ENCODE results near the gene ARPC3. TPM values are rescaled to one million over a fixed set of nuclear protein-coding genes. Genes with fewer than 3 reads are reported as not detected.
A peak's percentile ranks its signal among the peaks of the same experiment; 100 is the strongest.
"Not testable (repeated sequence)": the region's sequence is repeated elsewhere in the genome, so short reads cannot be mapped to it uniquely, and the experiment has no call there.

Gene ARPC3
- total RNA-seq, 4 donors from 2014 or later, result 169 to 516 (median 218) TPM

DNA sequence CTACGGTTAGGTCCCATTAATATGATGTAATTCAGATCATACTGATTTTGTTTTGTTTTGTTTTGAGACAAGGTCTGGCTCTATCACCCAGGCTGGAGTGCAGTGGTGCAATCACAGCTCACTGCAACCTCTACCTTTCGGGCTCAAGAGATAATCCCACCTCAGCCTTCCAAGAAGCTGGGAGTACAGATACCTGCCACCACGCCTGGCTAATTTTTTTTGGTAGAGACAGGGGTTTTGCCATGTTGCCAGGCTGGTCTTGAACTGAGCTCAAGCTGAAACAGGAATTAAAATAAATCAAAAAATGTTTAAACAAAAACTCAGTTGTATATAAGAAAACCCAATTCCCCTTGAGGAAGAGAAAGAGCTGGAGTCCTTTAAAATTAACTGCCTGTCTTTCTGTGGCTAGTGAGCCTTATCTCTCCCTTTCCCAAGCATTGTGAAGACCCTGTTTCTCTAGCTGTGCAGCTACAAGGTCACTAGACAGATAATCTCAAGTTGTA is 28.9 kb downstream of the ARPC3 start:
- no peak overlapping the region for H3K4me3 ChIP-seq (replicated peaks in 1 of 3)
- no peaks in the 10 kb centered on the region for H3K9me3 ChIP-seq
- no peak overlapping the region for H3K27ac ChIP-seq
- H3K4me1 ChIP-seq, result no peaks in the 10 kb centered on the region
- H3K36me3 ChIP-seq, result no peaks in the 10 kb centered on the region
- no peak for TF ChIP-seq POLR2A (IDR thresholded peaks at IDR 0.05)
- TF ChIP-seq, protein P1, sequence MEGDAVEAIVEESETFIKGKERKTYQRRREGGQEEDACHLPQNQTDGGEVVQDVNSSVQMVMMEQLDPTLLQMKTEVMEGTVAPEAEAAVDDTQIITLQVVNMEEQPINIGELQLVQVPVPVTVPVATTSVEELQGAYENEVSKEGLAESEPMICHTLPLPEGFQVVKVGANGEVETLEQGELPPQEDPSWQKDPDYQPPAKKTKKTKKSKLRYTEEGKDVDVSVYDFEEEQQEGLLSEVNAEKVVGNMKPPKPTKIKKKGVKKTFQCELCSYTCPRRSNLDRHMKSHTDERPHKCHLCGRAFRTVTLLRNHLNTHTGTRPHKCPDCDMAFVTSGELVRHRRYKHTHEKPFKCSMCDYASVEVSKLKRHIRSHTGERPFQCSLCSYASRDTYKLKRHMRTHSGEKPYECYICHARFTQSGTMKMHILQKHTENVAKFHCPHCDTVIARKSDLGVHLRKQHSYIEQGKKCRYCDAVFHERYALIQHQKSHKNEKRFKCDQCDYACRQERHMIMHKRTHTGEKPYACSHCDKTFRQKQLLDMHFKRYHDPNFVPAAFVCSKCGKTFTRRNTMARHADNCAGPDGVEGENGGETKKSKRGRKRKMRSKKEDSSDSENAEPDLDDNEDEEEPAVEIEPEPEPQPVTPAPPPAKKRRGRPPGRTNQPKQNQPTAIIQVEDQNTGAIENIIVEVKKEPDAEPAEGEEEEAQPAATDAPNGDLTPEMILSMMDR (IDR thresholded peaks at IDR 0.05), result no peak
- intact Hi-C loops (cut with DNase I), result no loop called here
- 61 to 69% methylated on average over 3 of the region's 3 CpGs for WGBS, 2 donors
- no peak for DNase-seq
- H3K27me3 ChIP-seq, result no peaks in the 10 kb centered on the region

DNA sequence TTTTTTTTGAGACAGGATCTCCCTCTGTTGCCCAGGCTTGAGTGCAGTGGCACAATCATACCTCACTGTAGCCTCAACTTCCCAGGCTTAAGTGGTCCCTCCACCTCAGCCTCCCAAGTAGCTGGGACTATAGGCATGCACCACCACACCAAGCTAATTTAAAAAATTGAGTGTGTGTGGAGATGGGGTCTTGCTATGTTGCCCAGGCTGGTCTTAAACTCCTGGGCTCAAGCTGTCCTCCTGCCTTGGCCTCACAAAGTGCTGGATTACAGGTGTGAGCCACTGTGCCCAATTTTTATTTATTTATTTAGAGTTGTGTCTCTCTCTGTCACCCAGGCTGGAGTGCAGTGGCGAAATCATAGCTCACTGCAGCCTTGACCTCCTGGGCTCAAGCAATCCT is 29.5 kb downstream of the ARPC3 start:
- 92 to 100% methylated on average over 1 of the region's 1 CpG for WGBS, 2 donors
- H3K27me3 ChIP-seq; H3K36me3 ChIP-seq; intact Hi-C loops (cut with DNase I); H3K4me1 ChIP-seq; H3K4me3 ChIP-seq (replicated peaks in 1 of 3); H3K27ac ChIP-seq; H3K9me3 ChIP-seq; DNase-seq: not testable (repeated sequence)

DNA sequence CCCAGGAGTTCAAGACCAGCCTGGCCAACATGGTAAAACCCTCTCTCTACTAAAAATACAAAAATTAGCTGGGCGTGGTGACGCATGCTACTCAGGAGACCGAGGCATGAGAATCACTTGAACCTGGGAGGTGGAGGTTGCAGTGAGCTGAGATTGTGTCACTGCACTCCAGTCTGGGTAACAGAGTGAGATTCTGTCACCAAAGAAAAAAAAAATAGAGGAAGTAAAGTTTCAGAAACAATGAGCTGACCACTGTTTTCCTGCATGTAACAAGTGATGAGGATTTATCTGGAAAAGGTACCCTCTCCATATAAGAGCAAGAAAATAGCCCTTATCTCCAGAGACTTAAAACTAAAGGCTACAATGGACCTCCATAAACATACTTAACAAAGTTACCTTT is 33.0 kb downstream of the ARPC3 start:
- H3K27me3 ChIP-seq; intact Hi-C loops (cut with DNase I); DNase-seq; H3K36me3 ChIP-seq; H3K4me3 ChIP-seq (replicated peaks in 1 of 3); H3K9me3 ChIP-seq; H3K4me1 ChIP-seq; H3K27ac ChIP-seq: not testable (repeated sequence)
- 46 to 53% methylated on average over 3 of the region's 3 CpGs for WGBS, 2 donors

DNA sequence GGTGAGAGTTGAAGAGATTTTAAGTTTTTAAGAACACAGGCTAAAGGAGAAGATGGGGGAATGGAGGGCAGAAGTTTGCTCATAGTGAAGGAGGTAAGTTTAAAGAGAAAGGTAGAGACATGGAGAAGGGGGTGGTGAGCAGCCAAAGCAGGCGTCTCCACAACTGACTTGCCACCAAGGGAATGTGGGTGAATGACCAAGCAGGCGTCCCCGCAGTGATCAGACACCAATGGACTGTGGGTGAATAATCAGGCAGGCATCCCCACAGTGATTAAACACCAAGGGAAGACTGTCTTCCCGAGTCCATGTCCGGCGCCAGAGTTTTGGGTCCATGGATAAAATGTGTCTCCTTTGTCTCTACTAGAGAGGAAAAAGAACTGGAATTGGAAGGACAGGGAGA is 40.1 kb downstream of the ARPC3 start:
- H3K4me3 ChIP-seq (replicated peaks in 1 of 3); H3K27ac ChIP-seq; DNase-seq; intact Hi-C loops (cut with DNase I); H3K4me1 ChIP-seq; H3K9me3 ChIP-seq; H3K36me3 ChIP-seq; H3K27me3 ChIP-seq: not testable (repeated sequence)
- 91 to 93% methylated on average over 6 of the region's 6 CpGs for WGBS, 2 donors

DNA sequence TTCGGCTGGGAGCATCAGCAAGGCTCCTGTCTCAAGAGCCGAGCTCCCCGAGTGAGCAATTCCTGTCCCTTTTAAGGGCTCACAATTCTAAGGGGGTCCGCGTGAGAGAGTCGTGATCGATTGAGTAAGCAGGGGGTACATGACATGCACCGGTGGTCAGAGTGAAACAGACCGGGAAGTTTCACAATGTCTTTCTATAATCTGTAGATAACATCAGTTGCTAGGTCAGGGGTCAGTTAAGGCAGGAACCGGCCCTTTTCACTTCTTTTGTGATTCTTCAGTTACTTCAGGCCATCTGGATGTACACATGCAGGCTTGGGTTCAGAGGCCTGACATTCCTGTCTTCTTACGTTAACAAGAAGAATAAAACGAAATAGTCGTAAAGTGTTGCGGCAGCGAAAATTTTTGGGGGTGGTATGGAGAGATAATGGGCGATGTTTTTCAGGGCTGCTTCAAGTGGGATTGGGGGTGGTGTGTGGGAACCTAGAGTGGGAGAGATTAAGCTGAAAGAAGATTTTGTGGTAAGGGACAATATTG is 44.9 kb downstream of the ARPC3 start:
- intact Hi-C loops (cut with DNase I), result not testable (repeated sequence)

DNA sequence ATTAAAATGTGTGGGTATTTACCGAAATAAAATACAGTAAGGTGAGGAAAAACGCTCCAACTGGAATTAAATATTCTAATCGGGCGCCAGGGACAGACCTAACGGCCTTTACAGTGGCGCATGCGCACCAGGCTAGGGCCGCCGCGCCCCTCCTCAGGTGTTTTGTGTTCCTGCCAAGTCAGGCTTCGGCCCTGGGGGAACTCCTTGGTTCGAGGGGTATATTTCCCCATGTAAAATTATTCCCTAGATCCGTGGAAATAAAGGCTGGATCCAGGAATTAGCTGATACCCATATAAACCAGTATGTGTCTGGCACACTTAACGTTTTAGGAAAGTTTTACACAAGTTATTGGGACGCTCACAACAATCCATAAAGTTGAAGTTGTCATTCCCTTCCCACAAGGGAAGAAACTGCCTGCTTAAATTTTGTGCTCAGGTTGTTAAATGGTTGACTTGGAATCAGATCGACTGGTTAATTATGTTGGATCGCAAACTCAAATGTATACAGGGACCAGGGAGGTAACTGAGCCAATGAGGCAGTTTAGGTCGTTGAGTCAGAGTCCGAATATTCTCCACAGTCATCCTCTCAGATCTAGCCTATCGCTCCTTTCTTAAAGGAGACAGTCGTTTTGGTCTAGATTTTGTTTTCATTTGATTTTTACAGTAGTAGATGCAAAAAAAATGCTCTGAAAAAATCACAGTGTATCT is 46.0 kb downstream of the ARPC3 start:
- H3K4me1 ChIP-seq, result peaks cover 5 to 11% of the 10 kb centered on the region in 2 donors
- no peaks in the 10 kb centered on the region for H3K27me3 ChIP-seq
- 22% methylated on average over 21 of the region's 21 CpGs for WGBS, 2 donors
- no peaks in the 10 kb centered on the region for H3K9me3 ChIP-seq
- no peaks in the 10 kb centered on the region for H3K36me3 ChIP-seq
- no peak for TF ChIP-seq POLR2A (IDR thresholded peaks at IDR 0.05)
- TF ChIP-seq, protein P1 (IDR thresholded peaks at IDR 0.05), result no peak
- H3K4me3 ChIP-seq (replicated peaks in 1 of 3), result peak overlapping the region in 2 of 3 donors; percentile 21 to 94
- intact Hi-C loops (cut with DNase I), result no loop called here
- DNase-seq, result peak; percentile 73 to 77
- peak overlapping the region; percentile 88 to 98 (median 93) for H3K27ac ChIP-seq

More for the DNA sequence above, 44.9 kb downstream of the ARPC3 start:
- H3K9me3 ChIP-seq; DNase-seq; H3K36me3 ChIP-seq; H3K27ac ChIP-seq; H3K27me3 ChIP-seq; H3K4me3 ChIP-seq (replicated peaks in 1 of 3): not testable (repeated sequence)
- H3K4me1 ChIP-seq, result peaks cover 5 to 11% of the 10 kb centered on the region in 2 donors
- 85 to 87% methylated on average over 16 of the region's 16 CpGs for WGBS, 2 donors

All from thyroid gland (tissue), 4 donors.